ENCODE results near the gene MINK1.

MINK1 gene

GRCh38 chr17:4880857-4881256 lies 47.7 kb downstream of the MINK1 start:
- DNase-seq: no peak

GRCh38 chr17:4881761-4882555 lies 48.8 kb downstream of the MINK1 start:
- peak; percentile 65 for DNase-seq

GRCh38 chr17:4884489-4884888 lies 51.3 kb downstream of the MINK1 start:
- no peak for DNase-seq

DNA sequence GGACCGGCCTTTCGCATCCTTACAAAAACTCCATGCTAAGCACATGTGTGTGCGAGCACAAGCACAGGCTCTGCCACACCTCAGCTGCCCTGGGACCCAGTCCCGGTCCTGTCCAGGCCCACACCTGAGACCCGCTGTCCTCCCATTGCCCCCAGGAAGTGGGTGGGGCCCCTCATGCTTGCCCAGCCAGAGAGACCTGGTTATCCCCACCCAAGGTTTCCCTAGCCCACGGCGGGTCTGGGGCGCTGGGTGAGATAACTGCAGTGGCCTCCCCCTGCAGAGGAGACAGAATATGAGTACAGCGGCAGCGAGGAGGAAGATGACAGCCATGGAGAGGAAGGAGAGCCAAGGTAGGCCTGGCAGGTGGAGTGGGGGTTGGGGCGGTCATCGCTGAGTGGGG lies 53.7 kb downstream of the MINK1 start:
- DNase-seq: no peak

GRCh38 chr17:4887581-4887980 lies 54.4 kb downstream of the MINK1 start:
- DNase-seq: no peak

DNA sequence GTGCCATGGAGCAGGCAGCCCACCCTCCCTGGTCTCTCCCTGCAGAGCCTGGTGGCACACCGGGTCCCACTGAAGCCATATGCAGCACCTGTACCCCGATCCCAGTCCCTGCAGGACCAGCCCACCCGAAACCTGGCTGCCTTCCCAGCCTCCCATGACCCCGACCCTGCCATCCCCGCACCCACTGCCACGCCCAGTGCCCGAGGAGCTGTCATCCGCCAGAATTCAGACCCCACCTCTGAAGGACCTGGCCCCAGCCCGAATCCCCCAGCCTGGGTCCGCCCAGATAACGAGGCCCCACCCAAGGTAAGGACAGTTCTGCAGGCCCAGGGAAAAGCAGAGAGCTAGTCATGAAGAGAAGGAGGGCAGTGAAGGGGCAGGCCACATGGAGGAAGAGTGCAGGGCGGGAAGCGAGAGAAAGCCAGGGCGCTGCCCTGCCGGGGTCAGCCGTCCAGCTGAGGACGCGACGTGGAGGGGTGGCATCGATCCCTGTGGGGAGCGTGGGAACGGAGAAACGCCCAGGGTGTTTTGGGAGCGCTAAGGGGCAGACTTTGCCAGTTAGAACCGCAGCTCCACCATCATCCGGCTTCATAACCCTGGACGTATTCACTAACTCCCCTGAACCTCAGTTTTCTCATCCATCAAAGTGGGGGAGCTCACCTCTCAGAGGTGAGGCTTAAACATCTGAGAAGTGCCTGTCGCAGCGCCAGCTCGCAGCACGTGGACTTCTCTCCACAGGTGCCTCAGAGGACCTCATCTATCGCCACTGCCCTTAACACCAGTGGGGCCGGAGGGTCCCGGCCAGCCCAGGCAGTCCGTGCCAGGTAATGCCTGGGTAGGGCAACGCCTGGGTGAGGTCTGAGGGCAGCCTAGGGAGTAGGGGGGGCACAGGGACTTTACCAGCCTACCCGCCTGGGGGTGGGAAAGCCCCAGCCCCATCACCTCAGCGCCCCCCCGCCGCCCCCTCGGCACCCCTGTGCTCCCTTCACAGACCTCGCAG lies 58.6 kb downstream of the MINK1 start:
- no peak for DNase-seq

DNA sequence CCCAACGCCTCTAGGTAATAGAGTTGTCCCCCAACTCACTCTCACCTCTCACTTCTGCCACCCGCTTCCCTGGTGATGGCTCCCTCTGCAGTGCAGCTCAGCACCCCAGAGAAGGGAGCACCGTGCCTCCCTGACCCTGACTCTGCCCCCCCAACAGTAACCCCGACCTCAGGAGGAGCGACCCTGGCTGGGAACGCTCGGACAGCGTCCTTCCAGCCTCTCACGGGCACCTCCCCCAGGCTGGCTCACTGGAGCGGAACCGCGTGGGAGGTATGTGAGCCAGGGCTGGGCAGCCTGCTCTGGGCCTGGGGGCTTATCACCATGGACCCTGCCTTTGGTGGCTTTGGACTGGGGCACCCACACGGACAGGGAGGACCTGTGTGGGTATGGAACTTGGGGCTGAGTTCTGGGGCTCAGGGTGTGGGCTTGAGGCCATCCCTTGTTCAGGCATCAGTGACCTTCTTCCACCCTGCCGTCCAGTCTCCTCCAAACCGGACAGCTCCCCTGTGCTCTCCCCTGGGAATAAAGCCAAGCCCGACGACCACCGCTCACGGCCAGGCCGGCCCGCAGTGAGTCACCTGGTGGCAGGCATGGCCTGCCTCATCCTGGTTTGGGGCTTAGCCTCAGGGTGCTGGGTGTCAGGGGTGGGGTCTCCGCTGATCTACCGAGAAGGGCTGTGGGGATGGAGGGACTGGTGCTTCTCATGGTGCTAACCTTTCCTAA lies 59.5 kb downstream of the MINK1 start:
- DNase-seq: no peak

DNA sequence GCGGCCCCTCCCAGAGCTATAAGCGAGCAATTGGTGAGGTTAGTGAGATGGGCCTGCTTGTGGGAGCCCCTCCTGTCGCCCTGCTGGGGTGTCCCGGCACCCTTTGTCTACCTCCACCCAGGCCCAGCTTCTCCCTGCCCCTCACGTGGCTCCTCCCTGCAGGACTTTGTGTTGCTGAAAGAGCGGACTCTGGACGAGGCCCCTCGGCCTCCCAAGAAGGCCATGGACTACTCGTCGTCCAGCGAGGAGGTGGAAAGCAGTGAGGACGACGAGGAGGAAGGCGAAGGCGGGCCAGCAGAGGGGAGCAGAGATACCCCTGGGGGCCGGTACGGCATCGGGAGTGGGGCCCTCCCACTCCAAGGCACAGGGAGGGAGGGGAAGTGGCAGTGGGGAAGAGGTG lies 60.1 kb downstream of the MINK1 start:
- DNase-seq: no peak

DNA sequence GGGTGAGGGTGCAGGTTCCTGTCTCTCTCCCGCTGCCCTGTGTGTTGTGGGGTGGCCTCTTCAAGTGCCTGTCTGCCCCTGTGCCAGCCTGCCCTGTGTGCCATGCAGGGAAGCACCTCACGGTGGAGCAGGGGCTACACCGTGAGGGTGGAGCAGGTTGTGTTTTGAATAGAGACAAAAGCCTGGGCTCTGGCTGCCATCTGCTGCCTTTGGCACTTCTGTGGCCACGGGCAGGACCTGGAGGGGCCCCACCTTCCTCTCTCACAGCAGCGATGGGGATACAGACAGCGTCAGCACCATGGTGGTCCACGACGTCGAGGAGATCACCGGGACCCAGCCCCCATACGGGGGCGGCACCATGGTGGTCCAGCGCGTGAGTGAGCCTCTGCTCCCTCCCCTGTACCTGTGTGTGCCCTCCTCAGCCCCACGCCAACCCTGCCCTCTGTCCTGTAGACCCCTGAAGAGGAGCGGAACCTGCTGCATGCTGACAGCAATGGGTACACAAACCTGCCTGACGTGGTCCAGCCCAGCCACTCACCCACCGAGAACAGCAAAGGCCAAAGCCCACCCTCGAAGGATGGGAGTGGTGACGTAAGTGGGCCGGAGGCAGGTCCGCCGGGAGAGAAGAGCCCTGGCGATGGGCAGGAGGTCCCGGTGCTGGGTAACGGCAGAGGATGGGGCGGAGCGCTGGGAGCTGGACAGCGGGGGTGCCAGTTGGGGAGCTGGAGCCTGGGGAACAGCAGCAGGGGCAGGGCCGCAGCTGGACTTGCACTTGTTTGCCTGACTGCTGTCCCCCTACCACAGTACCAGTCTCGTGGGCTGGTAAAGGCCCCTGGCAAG lies 60.8 kb downstream of the MINK1 start:
- DNase-seq: no peak

DNA sequence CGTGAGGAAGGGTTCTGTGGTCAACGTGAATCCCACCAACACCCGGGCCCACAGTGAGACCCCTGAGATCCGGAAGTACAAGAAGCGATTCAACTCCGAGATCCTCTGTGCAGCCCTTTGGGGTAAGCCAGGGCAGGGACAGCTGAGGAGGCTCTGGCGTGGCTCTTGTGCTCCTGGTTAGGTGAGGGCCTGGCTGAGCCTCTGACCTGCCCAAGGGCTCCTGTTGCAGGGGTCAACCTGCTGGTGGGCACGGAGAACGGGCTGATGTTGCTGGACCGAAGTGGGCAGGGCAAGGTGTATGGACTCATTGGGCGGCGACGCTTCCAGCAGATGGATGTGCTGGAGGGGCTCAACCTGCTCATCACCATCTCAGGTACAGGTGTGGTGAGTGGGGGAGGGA lies 62.0 kb downstream of the MINK1 start:
- DNase-seq: no peak

GRCh38 chr17:4895657-4896331 lies 62.7 kb downstream of the MINK1 start:
- DNase-seq: no peak

DNA sequence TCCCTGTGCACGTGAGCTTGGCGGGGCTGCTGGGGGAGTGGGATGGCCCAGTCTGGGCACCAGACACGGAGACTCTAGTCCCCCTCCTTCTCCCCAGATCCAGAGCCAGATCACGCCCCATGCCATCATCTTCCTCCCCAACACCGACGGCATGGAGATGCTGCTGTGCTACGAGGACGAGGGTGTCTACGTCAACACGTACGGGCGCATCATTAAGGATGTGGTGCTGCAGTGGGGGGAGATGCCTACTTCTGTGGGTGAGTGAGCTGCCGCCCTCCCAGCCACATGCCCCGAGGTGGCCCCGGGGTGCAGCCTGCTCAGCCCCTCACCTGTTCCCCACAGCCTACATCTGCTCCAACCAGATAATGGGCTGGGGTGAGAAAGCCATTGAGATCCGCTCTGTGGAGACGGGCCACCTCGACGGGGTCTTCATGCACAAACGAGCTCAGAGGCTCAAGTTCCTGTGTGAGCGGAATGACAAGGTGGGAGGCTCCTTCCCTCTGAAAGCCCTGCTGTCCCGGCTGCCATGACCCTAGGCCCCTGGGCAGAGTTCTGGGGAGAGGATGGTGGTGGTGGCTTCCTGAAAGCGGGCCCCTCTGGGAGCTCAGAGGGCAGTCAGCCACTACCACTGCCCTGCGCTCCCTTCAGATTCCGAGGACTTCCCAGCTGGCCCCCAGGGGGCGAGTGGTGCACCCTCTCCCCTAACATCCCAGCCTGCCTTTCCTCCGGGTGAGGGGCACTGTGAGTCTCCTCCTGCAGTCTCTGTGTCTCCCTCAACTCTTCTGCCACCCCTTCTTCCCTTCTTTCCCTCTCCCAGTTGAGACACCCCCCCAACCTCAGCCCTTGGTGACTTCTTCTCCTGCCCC lies 63.4 kb downstream of the MINK1 start:
- no peak for DNase-seq

DNA sequence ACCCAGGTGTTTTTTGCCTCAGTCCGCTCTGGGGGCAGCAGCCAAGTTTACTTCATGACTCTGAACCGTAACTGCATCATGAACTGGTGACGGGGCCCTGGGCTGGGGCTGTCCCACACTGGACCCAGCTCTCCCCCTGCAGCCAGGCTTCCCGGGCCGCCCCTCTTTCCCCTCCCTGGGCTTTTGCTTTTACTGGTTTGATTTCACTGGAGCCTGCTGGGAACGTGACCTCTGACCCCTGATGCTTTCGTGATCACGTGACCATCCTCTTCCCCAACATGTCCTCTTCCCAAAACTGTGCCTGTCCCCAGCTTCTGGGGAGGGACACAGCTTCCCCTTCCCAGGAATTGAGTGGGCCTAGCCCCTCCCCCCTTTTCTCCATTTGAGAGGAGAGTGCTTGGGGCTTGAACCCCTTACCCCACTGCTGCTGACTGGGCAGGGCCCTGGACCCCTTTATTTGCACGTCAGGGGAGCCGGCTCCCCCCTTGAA lies 64.1 kb downstream of the MINK1 start:
- no peak for DNase-seq

DNA sequence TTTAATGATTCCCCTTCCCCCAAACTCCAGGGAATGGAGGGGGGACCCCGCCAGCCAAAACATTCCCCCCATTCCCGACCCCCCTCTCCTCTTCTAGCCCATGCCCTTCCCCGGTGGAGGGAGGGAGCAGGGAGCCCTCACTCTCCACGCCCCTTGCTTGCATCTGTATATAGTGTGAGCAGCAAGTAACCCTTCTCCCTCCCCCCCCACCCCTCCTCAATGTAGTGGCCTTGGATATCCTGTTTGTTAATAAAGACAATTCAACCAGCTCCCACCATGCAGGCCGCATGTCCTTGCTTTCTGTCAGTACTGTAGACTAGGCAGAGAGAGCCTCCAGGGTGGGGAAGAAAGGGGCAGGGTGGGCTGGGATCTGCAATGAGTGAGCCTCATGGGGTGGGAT lies 64.6 kb downstream of the MINK1 start:
- no peak for DNase-seq

DNA sequence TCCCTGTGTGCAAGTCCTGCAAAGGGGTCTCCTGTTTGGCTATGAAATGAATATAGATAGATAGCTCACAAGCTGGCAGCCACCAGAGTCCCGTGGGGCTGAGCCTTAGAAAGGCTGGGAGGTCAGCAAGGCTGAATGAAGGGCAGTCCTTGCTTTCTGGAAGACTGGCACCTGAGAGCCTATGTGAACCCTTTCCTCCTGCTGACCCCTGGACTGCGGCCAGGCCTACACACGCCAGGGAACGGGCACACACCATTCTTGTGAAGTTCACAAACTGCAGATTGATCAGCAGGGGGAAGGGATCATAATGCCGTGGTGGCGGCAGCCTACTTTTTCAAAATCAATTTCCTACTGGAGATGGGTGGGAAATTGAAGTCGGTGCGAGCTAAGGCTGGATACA lies 65.2 kb downstream of the MINK1 start:
- DNase-seq: no peak

DNA sequence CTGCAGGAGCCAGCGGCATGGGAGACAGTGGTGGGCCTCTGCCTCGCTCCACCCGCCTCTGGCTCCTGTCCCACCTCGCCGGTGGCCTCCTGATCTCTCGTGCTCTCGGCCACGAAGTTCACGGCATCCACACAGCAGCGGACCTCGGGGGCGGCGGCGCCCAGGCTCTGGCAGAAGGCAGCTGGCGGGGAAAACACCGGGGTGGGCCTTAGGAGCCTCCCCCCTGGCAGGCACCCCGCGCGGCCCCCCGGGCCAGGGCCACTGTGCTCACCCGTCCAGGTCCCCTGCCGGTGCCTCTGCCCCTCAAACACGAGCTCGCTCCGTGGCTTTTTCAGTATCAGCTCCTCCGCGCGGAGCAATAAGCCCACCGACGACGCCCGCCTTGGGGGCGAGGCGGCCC lies 65.8 kb downstream of the MINK1 start:
- peak; percentile 14 for DNase-seq

- DNase-seq: peak; percentile 95
These were observed 66.4 kb downstream of the MINK1 start, which contains the start of gene C17orf107 for GRCh38 chr17:4899341-4900230. TSS of gene C17orf107 (plus strand) at chr17:4899536. CDS start at chr17:4899763, 227 bp downstream.

- peak; percentile 26 for DNase-seq
These were observed 67.3 kb downstream of the MINK1 start for GRCh38 chr17:4900231-4901107.
